HEK293 (cell line): ENCODE data around the gene AGFG1.

Experiments
- CTCF ChIA-PET: fragments of 350-600 bp; formaldehyde crosslinking; extraction: SDS; loops from one replicate; lab custom pipeline; 2021; ENCODE audit warnings: antibody characterized with exemption; lab: Yijun Ruan, JAX
- POLR2A ChIA-PET: fragments of 300-600 bp; formaldehyde crosslinking; extraction: SDS; loops from one replicate; lab custom pipeline; 2020; ENCODE audit warnings: antibody characterized with exemption, inconsistent platforms; lab: Yijun Ruan, JAX
- H3K27ac ChIP-seq: fragments of 200-500 bp; sonication (Bioruptor generic); 2 replicates; pipeline ENCODE4 v1.5.1; 2014; ENCODE audit warnings: low read depth, low read length, control low read depth, inconsistent platforms; ENCODE audit errors: extremely low read depth
- H3K36me3 ChIP-seq, 2 experiments: fragments of 200-500 bp in 1 of 2; sonication (Bioruptor generic) in 1 of 2; 1 replicate in 1 of 2; 2 replicates in 1 of 2; pipeline ENCODE4 v1.5.1; 2014 to 2017; ENCODE audit warnings: inconsistent platforms in 2 of 2, low read length in 2 of 2; ENCODE audit not compliant: control insufficient read depth in 2 of 2, insufficient read depth in 1 of 2
- H3K4me1 ChIP-seq: fragments of 200-500 bp; sonication (Bioruptor generic); 2 replicates; pipeline ENCODE4 v1.5.1; 2014; ENCODE audit warnings: mild to moderate bottlenecking, low read length, inconsistent platforms; ENCODE audit not compliant: control insufficient read depth, insufficient read depth
- H3K4me3 ChIP-seq: 2 replicates; pipeline ENCODE4 v1.5.1; 2011; ENCODE audit warnings: low read depth, mild to moderate bottlenecking, control low read depth, low read length, moderate library complexity
- H3K9me3 ChIP-seq: fragments of 200-500 bp; sonication (Bioruptor generic); 2 replicates; pipeline ENCODE4 v1.5.1; 2014; ENCODE audit warnings: low read depth, low read length, inconsistent platforms; ENCODE audit not compliant: control insufficient read depth, insufficient read depth
- GFI1B ChIP-seq: fragments of 450-650 bp; formaldehyde crosslinking; IDR thresholded peaks from 2 replicates; pipeline ENCODE4 v1.5.1; 2016; ENCODE audit warnings: missing biosample characterization, missing genetic modification characterization
- OSR2 ChIP-seq: fragments of 450-650 bp; formaldehyde crosslinking; IDR thresholded peaks from 2 replicates; pipeline ENCODE4 v1.5.1; 2016; ENCODE audit warnings: missing biosample characterization, missing genetic modification characterization
- TSHZ1 ChIP-seq: fragments of 450-650 bp; formaldehyde crosslinking; IDR thresholded peaks from 2 replicates; pipeline ENCODE4 v1.5.1; 2016; ENCODE audit warnings: missing biosample characterization, missing genetic modification characterization, borderline replicate concordance
- ZFP41 ChIP-seq: fragments of 450-650 bp; formaldehyde crosslinking; IDR thresholded peaks from 2 replicates; pipeline ENCODE4 v1.5.1; 2016; ENCODE audit warnings: missing biosample characterization, missing genetic modification characterization, borderline replicate concordance
- ZNF121 ChIP-seq: fragments of 450-650 bp; formaldehyde crosslinking; IDR thresholded peaks from 2 replicates; pipeline ENCODE4 v1.5.1; 2016; ENCODE audit warnings: missing biosample characterization, missing genetic modification characterization
- ZNF140 ChIP-seq: fragments of 450-650 bp; formaldehyde crosslinking; IDR thresholded peaks from 2 replicates; pipeline ENCODE4 v1.5.1; 2016; ENCODE audit warnings: missing biosample characterization, missing genetic modification characterization
- ZNF157 ChIP-seq: fragments of 450-650 bp; formaldehyde crosslinking; IDR thresholded peaks from 2 replicates; pipeline ENCODE4 v1.5.1; 2016; ENCODE audit warnings: missing biosample characterization, missing genetic modification characterization
- ZNF354C ChIP-seq: fragments of 450-650 bp; formaldehyde crosslinking; IDR thresholded peaks from 2 replicates; pipeline ENCODE4 v1.5.1; 2016; ENCODE audit warnings: missing biosample characterization, missing genetic modification characterization, low read depth, borderline replicate concordance
- ZNF596 ChIP-seq: fragments of 450-650 bp; IDR thresholded peaks from 2 replicates; pipeline ENCODE4 v1.5.0; 2018; ENCODE audit warnings: missing biosample characterization, mild to moderate bottlenecking, missing genetic modification characterization, moderate library complexity
- ZNF626 ChIP-seq: fragments of 450-650 bp; sonication (Bioruptor Pico); formaldehyde crosslinking; IDR thresholded peaks from 2 replicates; pipeline ENCODE4 v1.5.1; 2018; ENCODE audit warnings: missing biosample characterization, missing genetic modification characterization, inconsistent platforms
- ZNF701 ChIP-seq: fragments of 450-650 bp; formaldehyde crosslinking; IDR thresholded peaks from 2 replicates; pipeline ENCODE4 v1.5.1; 2016; ENCODE audit warnings: missing biosample characterization, missing genetic modification characterization
- ZNF830 ChIP-seq: fragments of 450-650 bp; IDR thresholded peaks from 2 replicates; pipeline ENCODE4 v1.5.0; 2018; ENCODE audit warnings: missing biosample characterization, missing genetic modification characterization, low read depth, mild to moderate bottlenecking, moderate library complexity
- ZNF837 ChIP-seq: fragments of 450-650 bp; formaldehyde crosslinking; IDR thresholded peaks from 2 replicates; pipeline ENCODE4 v1.5.1; 2016; ENCODE audit warnings: missing biosample characterization, missing genetic modification characterization
- TF ChIP-seq, protein P1 (sequence below): fragments of 450-650 bp; formaldehyde crosslinking; IDR thresholded peaks from 2 replicates; pipeline ENCODE4 v1.5.1; 2016; ENCODE audit warnings: missing biosample characterization, missing genetic modification characterization
- TF ChIP-seq, protein P2 (sequence below): fragments of 450-650 bp; formaldehyde crosslinking; IDR thresholded peaks from 2 replicates; pipeline ENCODE4 v1.5.1; 2016; ENCODE audit warnings: missing biosample characterization, missing genetic modification characterization
- TF ChIP-seq, protein P3 (sequence below): fragments of 450-650 bp; formaldehyde crosslinking; IDR thresholded peaks from 2 replicates; pipeline ENCODE4 v1.5.1; 2017; ENCODE audit warnings: missing biosample characterization, missing genetic modification characterization

AGFG1 gene

DNA sequence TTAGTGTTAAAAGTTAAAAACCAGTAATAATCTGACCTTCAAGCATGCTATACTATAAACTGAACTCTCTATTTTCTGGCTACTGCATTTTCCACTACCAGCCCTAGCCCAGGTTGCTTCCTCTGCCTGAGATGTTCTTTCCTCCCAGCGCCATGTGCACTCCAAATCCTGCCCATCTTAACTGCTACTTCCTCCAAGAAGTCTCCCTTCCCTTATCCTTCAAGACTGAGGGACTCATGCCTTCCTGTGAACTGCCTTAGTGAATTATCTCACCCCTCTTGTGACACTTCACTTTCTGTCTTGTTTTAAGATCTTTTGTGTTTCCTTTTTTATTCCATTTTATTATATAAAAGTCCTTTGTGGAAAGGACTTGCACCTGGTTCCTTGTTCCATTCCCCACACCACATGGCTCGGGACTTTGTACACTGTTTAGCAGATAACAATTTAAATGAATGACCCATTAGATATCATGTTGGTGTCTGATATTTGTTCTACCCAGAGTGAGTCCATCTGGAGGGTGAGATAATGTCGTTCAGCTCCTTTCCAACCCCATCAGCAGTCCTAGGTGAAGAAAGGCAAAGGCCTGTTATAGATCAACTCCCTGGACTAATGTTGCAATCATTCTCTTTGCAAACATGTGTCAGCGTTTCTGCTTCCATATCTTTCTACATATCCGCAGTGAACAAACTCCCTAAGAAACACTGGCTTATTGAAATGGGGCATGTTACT is 20.9 kb upstream of the AGFG1 start (continued):
- TF ChIP-seq, protein P1, sequence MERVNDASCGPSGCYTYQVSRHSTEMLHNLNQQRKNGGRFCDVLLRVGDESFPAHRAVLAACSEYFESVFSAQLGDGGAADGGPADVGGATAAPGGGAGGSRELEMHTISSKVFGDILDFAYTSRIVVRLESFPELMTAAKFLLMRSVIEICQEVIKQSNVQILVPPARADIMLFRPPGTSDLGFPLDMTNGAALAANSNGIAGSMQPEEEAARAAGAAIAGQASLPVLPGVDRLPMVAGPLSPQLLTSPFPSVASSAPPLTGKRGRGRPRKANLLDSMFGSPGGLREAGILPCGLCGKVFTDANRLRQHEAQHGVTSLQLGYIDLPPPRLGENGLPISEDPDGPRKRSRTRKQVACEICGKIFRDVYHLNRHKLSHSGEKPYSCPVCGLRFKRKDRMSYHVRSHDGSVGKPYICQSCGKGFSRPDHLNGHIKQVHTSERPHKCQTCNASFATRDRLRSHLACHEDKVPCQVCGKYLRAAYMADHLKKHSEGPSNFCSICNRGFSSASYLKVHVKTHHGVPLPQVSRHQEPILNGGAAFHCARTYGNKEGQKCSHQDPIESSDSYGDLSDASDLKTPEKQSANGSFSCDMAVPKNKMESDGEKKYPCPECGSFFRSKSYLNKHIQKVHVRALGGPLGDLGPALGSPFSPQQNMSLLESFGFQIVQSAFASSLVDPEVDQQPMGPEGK: no peak
- TF ChIP-seq ZNF837 (tag by site-specific recombination): no peak

- Histone ChIP-seq H3K36me3 (no peaks in the 10 kb centered on the region), H3K9me3 (no peaks in the 10 kb centered on the region), H3K27ac (no peak overlapping the region), H3K4me1 (no peaks in the 10 kb centered on the region), H3K4me3 (no peak overlapping the region)
- TF ChIP-seq TSHZ1: no peak
- TF ChIP-seq ZNF157 (tag by site-specific recombination): no peak
- no peak for TF ChIP-seq ZNF596 (tag by site-specific recombination)
- no peak for TF ChIP-seq ZNF354C (tag by site-specific recombination)
- no peak for TF ChIP-seq GFI1B
- TF ChIP-seq, protein P2, sequence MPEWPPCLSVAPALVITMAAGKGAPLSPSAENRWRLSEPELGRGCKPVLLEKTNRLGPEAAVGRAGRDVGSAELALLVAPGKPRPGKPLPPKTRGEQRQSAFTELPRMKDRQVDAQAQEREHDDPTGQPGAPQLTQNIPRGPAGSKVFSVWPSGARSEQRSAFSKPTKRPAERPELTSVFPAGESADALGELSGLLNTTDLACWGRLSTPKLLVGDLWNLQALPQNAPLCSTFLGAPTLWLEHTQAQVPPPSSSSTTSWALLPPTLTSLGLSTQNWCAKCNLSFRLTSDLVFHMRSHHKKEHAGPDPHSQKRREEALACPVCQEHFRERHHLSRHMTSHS: no peak
- TF ChIP-seq OSR2 (tag by site-specific recombination): no peak
- TF ChIP-seq ZNF830 (tag by site-specific recombination): no peak
- no peak for TF ChIP-seq ZNF140 (tag by site-specific recombination)
- TF ChIP-seq ZNF701 (tag by site-specific recombination): no peak
- TF ChIP-seq, protein P3, sequence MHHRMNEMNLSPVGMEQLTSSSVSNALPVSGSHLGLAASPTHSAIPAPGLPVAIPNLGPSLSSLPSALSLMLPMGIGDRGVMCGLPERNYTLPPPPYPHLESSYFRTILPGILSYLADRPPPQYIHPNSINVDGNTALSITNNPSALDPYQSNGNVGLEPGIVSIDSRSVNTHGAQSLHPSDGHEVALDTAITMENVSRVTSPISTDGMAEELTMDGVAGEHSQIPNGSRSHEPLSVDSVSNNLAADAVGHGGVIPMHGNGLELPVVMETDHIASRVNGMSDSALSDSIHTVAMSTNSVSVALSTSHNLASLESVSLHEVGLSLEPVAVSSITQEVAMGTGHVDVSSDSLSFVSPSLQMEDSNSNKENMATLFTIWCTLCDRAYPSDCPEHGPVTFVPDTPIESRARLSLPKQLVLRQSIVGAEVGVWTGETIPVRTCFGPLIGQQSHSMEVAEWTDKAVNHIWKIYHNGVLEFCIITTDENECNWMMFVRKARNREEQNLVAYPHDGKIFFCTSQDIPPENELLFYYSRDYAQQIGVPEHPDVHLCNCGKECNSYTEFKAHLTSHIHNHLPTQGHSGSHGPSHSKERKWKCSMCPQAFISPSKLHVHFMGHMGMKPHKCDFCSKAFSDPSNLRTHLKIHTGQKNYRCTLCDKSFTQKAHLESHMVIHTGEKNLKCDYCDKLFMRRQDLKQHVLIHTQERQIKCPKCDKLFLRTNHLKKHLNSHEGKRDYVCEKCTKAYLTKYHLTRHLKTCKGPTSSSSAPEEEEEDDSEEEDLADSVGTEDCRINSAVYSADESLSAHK (tag by site-specific recombination): no peak
- no peak for TF ChIP-seq ZNF121 (tag by site-specific recombination)
- TF ChIP-seq ZFP41 (tag by site-specific recombination): no peak
- no peak for TF ChIP-seq ZNF626 (tag by site-specific recombination)
- POLR2A ChIA-PET: no interaction called here
- CTCF ChIA-PET: no interaction called here
Observed at GRCh38 chr2:227451655-227451992, 20.3 kb upstream of the AGFG1 start.
